ENCODE results near the gene MEIOSIN.
A peak's percentile ranks its signal among the peaks of the same experiment; 100 is the strongest.

Gene MEIOSIN

DNA sequence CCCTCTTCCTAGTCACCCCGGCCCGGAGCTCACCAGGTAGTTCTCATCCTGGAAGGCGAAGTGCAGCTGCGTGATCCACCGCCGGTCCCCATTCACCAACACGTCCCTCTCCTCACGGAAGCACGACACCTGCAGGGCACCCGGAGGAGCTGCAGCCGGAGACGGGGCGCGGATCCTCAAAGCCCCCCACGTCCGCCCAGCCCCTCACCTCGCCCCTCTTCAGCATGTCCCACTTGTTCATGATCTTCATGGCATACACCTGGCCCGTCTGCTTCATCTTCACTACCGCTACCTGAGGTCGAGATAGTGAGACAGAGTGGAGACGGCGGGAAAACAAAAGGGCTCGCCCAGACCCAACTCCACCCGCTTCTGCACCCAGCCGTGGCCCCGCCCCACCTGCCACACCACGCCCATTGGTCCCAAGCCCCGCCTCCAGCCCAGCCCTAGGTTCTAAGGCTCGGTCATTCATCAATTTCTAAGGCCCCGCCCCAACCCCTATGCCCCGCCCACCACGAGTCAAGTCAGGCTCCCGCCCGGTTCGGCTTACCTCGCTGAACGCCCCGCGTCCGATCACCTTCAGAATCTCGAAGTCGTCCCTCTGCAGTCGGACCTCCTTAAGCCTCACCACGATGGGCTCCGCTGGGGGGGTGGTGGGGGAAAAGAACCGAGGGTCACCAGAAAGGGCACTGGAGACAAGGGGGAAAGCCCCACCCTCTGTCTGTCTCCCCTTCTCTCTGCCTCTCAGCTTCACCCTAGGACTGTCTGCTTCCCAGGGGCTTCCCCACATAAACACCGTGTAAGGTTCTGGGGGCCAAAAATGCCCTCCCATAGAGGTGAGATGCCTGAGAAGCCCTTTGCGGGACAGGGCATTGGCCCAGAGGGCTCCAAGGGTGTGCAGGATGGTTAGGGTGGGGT lies 46.2 kb downstream of the MEIOSIN start:
- DNase-seq = peak; percentile 84

DNA sequence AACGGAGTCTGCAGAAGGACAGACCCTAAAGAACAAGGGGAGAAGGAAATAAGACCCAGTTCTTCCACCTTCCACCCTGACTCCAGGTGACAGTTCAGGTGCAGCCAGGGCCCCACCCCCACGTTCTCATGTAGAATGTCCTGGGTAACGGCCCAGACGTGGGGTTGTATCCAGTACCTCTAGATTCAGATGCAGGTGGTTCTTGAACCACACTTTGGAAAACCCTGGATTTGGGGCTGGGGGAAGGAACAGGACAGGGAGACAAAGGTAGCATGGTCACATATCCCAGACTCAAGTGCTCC lies 46.9 kb downstream of the MEIOSIN start:
- no peak for DNase-seq

DNA sequence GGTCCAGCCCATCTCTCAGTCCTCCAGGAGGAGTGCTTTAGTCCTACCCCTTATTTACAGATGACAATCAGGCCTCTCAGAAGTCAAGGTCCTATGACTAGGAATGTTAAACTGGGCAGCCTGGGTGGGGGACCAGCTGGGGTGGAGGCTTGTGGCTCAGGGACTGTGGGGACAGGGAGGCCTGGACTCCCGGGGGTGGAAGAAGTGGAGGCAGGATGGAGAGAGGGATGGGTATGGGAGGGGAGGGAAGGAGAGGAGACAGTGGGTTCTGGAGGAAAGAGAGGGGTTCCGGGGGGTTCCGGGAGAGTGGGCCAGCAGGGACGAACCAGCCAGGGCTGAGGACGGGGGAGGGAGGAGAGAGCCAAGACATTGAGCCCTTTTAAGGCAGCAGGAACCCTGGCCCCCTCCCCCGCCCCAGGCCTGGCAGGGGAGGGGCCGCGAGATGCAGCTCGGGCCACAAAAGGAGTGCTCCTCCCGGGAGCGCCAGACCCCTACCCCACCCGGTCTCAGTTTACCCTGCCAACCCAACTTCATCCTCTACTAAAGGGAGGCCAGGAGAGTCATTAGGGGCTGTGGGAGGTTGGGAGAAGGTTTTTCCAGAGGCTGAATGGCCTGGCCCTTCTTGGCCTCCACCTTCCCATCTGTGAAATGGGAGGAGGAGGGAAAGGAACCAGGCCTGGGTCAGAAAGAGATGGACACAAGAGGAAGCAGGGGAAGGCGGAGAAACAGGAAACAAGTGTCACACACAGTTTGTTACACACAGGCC lies 47.4 kb downstream of the MEIOSIN start:
- no peak for DNase-seq

DNA sequence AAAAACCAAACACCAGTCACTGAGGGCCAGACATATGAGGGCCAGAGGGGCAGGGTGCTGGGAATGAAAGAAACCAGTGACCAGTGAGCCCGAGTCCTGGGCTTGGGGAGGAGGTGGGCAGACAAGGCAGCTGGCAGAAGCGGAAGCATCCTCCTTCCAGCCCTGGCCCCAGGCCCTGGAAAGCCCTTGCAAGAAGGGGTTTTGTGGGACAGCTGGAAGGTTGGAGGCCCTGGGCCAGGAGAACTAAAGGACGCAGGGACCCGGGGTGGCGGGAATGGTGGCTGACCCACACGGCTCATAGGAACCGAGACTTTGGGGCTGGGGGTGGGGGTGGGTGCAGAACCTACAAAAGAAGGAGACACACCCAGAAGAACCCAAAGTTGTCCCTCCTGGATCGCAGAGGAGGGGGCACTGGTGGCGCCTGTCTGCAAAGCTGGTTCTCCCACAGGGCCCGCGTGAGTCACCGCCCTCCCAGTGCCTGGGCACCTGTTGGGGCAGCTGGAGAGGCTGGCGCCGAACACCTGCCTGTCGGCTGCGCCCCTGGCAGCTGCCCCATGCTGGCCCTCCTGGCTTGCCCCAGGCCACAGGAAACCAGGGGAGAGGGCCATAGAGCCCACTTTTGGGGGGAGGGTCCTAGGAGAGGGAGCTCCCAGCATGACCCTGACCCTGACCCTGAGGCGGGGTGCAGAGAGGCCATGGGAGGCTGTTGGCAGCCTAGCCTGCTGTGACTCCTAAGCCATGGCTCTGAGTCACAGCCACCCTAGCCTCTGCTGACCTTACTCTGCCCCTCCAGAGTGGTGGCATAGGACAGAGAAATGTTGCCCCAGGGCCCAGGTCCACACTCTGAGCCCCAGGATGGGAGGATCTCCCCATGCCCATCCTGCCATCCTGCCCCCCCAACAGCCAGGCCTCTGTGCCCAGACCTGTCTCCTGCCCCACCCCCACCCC lies 48.2 kb downstream of the MEIOSIN start:
- no peak for DNase-seq

DNA sequence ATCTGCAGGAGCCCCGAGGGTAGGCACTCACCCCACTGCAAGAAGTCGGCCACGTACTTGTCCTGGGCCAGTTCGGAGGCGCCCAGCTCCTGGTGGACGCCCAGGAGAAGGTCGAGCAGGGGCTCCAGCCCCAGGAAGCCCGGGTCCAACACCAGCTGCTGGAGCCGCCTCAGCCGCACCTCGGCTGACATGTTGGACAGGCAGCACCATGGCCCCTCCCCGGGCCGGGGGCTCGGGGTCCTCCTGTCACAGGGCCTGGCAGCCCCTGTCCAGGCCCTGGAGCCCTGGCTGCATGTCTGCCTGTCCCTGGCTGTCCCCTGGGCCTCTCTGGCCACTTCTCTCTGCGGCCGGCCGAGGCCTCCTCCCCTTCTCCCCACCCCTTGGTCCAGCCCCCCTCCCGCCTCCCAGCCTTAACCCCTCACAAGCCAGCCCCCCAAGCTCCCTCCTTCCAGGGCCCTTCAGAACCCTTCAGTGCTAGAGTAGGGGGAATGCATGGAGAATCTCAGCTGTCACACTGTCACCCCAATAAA lies 49.0 kb downstream of the MEIOSIN start, which contains the start of gene DMPK:
Gene DMPK, minus strand, starts transcription at position 329 of the 530 bp plus-strand sequence. Its CDS starts 138 bp downstream, at position 191.
- DNase-seq = no peak

DNA sequence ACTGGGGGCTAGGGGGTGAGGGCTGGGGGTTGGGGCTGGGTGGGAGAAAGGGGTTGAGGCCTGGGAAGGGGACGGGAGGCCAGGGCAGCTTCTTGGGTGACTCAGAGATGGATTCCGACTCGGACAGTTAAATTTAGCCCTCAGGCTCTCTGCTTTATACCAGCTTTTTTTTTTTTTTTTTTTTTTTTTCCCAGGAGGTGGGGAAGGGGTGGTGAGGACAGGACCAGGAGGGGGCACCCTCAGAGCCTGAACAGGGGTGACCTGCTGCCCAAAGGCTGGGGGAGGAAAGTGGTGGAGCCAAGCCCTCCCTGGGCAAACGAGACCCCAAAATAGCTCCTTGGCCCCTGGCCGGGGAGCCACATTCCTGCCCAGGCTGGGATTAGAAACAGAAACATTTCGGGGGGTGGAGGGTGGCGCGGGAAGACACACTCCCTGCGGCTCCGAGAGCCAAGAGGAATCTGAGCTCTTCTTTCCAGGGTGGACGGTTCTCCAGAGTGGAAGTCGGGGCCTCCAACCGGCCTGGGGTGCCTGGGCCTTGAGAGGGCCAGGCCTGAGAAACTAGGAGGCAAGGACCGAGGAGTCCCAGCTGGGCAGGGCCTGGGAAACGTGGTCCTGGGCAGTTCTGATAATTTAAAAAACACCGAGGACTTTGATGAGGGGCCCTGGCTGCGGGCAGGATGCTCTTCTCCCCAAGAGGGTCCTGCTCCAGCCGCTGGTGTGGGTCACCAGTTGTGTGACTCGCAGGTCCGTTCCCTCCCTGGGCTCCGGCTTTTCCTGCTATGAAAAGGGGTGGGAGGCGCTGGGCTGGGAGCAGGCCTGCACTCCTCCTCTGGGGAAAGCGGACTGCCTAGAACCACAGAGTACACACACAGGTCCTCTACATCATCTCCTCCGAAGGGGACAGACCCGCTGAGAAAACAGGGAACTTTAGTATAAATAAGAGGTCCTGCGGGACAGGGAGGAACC lies 49.9 kb downstream of the MEIOSIN start:
- no peak for DNase-seq

DNA sequence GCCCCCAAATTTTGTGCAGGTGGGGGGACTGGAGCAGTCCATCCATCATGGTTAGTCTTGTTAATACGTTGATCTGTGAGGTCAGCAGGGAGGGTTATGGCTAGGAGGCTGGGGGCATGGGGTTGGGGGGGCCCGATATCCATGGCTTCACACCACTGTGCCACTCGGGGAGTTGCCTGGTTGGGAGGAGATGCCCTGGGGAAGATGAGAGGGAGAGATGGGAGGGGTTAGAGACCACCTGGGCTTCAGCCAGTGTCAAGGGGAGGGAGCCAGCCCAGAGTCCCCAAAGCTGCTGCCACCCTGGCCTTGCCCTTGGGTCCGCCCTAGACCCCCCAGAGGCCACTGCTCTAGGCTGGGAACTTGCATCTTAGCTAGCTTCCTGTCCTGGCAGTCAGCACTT lies 50.9 kb downstream of the MEIOSIN start:
- DNase-seq = no peak

DNA sequence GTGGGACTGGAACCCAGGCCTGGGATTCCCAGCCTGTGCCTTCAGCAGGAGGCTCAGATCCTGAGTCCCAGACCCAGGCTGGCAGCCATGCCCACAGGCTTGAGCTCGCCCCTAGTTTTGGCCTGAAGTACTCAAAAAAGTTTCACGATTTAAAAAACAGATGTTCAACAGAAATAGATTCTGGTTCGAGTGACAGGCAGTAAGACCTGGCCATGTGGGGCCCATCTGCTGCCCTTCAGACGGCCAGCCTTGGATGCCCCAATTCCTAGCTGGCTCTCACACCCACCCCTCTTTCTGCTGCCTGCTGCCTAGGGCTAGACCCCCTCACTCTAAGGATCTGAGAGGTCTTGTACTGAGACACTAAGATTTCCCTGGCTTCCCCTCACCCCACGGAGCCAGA lies 51.9 kb downstream of the MEIOSIN start:
- no peak for DNase-seq

DNA sequence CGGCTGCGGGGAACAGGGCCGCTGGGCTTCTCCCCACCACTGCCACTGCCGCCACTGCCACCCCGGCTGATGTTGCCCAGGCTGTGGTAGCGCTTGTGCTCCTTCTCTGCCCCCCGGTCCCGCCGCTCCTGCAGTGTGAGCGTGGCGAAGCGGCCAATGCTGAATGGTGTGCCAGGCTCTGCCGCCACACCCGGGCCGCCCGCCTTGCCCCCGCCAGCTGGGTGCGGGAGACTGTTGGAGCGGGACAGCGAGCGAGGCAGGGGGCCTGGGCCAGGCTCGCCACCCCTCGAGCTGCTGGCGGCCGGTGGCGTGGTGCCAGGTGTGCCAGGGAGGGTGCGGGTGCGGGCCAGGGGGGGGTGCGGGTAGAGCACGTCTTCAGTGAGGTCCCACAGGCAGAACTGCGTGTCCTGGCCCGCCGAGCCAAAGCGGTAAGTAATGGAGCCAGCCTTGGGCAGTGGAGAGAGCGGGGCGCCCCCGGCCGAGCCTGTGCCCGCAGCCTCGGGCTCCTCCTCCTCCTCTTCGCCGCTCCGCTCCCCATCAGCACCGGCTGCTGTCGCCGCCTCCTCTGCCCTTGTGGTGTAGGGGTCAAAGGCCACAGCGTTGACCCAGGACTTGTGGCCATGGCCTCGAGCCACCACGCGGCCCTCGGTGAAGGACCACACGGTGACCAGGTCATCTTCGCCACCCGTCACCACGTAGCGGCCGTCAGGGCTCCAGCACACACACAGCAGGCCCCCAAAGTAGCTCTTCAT lies 52.7 kb downstream of the MEIOSIN start:
- no peak for DNase-seq

DNA sequence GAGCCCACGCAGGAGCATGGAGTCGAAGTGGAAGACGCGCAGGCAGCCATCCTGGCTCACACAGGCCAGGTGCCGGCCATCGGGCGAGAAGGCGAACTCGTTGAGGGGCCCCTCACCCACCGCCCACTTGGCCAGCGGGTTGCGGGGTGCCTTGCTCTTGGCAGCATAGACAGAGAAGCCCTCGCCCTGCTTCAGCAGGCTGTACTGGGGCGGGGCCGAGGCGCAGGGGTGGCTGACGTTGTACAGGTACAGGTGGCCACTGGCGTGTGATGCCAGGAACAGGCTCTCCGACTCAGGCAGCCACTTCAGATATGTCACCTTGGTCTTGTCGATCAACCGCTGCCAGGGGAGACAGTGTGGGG lies 53.3 kb downstream of the MEIOSIN start:
- no peak for DNase-seq

DNA sequence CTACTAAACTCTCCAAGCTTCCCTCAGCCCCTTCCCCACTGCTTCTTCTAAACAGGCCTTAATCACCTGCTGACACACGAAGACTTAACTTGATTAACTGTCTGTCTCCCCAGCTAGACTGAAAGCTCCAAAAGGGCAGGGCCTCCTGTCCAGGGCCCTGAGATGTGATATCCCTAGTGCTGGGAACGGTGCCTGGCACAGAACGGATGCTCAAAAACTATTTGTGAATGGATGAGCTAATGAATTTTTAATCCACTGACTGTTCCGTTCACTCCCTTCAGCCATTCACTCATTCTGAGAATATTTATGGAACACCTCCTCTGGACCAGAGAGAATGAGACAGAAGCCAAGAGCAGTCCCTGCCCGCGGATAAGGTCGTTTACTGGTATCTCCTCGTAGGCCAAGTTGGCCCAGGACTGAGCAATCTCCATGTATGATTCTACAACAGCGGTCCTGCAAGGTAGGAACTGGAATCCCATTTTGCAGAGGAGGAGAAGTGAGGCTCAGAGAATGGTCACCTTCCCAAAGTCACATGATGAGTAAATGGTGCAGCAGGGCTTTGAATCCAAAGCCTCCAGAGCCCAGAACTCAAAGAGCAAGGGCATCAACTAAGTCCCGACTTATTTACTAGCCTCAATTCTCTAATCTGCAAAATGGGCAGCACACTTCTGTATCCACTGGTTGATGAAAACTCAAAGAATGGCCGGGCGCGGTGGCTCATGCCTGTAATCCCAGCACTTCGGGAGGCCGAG lies 56.0 kb downstream of the MEIOSIN start:
- no peak for DNase-seq

DNA sequence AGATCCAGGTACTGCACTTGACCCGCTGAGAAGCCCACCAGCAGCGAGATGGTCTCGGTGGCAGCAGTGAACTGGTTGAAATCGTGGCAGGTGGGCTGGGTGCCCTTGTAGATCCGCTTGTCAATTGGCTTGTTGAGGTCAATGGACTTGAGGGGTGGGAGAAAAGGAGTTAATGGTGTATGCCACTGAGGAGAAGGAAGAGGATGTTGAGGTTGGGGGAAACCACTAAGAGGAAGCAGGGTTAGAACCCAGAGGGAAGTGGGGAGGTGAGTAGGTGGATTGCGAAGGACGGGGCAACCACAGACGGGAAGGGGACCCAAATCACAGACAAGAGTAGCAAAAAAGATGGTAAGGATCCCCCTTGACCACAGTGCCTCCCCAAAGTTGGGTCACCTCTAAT lies 57.7 kb downstream of the MEIOSIN start:
- DNase-seq = no peak

DNA sequence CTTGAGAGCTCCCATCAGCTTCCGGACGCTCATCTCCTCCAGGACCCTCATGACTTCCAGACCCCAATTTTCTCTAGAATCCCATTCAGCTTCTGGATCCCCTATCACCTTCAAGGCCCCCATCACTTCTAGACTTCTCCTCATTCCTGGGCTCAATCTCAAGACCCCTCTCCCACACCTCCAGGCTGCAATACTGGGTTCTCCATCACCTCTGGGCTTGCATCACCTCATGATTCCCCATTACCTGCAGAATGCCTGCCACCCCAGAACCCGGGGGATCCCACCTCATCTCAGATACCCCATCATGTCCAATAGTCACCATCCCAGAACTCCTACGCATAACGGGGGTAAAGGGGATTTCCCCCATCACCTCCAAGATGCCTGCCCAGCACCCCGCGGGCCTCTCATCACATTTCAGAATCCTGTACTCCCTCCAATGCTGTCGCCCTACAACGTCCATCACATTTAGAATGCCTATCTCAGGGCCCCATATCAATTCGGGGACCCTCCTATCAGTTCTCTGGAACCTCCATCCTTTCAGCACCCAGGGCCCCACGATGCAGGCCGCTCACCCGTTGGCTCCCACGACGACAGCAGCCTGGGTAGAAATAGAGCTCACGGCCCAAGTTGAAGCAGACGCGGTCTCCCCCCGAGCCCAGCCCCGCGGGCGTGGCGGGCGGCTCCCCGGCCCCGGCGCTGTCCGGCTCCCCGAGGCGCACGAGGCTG lies 58.7 kb downstream of the MEIOSIN start:
- no peak for DNase-seq

DNA sequence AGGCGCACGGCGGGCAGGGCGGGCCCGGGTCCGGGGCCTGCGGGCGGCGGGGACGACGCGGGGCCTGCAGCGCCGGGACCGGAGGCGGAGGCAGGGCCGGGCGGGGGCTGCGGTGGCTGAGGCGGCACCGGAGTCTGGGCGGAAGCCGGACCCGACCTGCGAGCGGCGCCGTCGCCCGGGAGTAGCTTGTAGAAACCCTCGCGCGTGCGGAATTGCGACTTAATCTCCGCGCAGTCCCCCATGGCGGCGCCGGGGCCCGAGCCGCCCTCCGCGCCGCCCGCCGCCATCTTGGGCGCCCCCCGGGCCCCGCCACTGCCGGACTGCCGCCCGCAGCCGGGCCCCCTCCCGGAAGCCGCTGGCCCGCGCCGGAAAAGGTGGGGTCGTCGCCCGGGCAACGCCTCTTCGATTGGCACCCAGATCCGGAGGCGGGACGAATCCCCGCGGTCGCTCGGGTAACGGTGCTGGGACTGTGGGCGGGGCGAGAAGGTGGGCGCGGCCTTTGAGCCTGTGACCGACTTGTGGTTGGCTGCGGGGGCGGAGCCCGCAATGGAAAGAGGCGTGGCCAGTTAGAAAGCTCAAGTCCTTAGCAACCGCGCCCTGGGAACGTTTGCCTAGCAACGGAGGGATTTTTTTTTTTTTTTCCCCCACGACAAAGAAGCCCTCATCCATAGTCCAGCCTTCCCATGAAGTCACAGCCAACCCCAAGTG lies 59.4 kb downstream of the MEIOSIN start, which contains the start of gene DMWD:
Gene DMWD, minus strand, starts transcription at position 376 of the 708 bp plus-strand sequence. Its CDS starts 89 bp downstream, at position 287.
- DNase-seq = peak; percentile 94

DNA sequence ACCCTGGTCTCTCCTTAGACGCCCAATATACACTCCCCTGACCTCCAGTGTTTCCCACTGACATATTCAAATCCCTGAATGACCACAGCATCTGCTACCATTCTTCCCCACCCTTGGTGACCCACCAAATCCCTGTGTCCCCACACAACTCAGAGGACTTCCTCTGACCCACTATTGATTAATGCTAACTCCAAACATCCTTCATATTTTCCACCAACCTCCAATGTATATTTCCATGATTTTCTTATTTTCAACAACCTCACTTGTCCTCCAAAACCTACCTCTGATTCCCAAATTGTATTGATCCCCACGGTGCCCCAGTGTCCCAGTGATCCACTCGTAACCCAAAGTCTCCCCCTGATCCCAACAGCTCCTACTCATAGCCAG lies 59.9 kb downstream of the MEIOSIN start:
- no peak for DNase-seq

DNA sequence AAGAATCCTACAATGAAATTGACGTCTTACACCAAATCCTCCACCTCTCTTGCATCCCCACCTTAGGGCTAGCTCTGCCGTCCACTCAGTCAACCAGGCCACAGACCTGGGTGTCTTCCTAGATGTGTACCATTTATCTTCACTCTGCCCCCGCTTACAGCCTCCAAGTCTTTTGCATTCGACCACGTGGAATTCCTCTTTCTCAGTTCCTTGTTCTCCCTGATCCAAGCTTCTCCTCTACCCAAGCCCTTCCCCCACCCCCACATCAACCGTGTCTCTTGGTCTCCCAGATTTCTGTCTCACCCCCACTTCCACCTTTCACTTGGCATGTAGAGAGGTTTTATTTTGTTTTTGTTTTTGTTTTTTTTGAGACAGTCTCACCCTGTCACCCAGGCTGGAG lies 60.6 kb downstream of the MEIOSIN start:
- DNase-seq = no peak

DNA sequence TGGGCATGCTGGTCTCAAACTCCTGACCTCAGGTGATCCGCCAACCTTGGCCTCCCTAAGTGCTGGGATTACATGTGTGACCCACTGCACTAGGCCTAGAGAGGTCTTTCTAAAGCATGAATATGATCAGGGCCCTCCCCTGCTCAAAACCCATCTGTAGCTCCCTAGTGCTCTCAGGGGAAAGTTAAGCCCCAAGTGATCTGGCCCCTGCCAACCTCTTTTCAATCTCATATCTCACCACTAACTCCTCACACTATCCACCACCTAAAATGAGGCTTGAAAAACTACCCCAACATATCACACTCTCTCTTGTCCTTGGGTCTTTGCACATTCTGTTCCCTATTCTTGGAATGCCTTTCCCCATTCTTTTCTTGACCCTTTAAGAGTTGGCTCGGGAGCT lies 61.4 kb downstream of the MEIOSIN start:
- DNase-seq = no peak

DNA sequence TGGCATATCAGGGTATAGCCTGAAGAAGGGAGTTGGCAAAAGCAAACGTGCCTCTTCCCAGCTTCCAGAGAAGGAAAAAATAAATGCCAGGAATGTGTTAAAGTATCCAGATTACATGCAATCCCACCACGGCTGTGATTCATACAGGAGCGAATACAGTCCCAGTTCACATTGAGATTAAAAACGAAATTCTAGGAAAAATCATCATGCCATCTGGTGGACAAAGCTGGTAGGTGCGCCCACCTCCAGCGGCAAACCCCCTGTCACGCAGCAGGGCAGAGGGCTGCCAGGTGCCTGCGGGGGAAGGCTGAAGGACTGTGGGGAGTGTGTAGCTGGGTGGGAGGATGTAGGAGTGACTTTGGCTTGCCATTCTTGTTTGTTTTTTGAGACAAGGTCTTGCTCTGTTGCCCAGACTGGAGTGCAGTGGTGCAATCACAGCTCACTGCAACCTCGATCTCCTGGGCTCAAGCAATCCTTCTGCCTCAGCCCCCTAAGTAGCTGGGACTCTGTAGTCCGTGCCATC lies 65.8 kb downstream of the MEIOSIN start:
- DNase-seq = peak; percentile 80

Data from right kidney (tissue), 1 donor.